HepG2 (cell line): Measurements from ENCODE around the gene YPEL5.
"Not testable (repeated sequence)": the region's sequence is repeated elsewhere in the genome, so short reads cannot be mapped to it uniquely, and the experiment has no call there.

Experiments used
- HMG20B ChIP-seq: conservative IDR thresholded peaks from 2 replicates; pipeline ENCODE4 v1.6.1; 2016; ENCODE audit warnings: missing genetic modification reagents, missing compliant biosample characterization
- NFKB2 ChIP-seq: sonication (generic); formaldehyde crosslinking; IDR thresholded peaks from 2 replicates; pipeline ENCODE4 v1.4.0; 2020; ENCODE audit warnings: missing genetic modification reagents, borderline replicate concordance
- POLR2A ChIP-seq, 2 experiments: IDR thresholded peaks; 2 replicates each; pipeline ENCODE4 v1.6.1; 2011; ENCODE audit warnings: low read depth in 2 of 2, low read length in 2 of 2, mild to moderate bottlenecking in 1 of 2, moderate library complexity in 1 of 2; ENCODE audit not compliant: insufficient read depth in 1 of 2
- TCF7 ChIP-seq: sonication (generic); IDR thresholded peaks from 2 replicates; pipeline ENCODE4 v1.6.1; 2016; ENCODE audit warnings: antibody characterized with exemption, low read depth
- TCF7L2 ChIP-seq: IDR thresholded peaks from 2 replicates; pipeline ENCODE4 v1.6.1; 2011; ENCODE audit warnings: mild to moderate bottlenecking, low read depth, low read length, moderate library complexity
- YY1 ChIP-seq: IDR thresholded peaks from 2 replicates; pipeline ENCODE4 v1.6.1; 2011; ENCODE audit warnings: low read length, low read depth, moderate library complexity, mild to moderate bottlenecking; ENCODE audit not compliant: insufficient read depth, insufficient replicate concordance
- ZNF138 ChIP-seq: sonication (generic); formaldehyde crosslinking; IDR thresholded peaks from 2 replicates; pipeline ENCODE4 v1.5.0; 2020; ENCODE audit warnings: mild to moderate bottlenecking, low read depth, missing genetic modification reagents
- ZNF20 ChIP-seq: sonication (generic); formaldehyde crosslinking; IDR thresholded peaks from 2 replicates; pipeline ENCODE4 v1.4.0; 2020; ENCODE audit warnings: mild to moderate bottlenecking, moderate library complexity, missing genetic modification reagents
- ZNF317 ChIP-seq: sonication (generic); formaldehyde crosslinking; IDR thresholded peaks from 2 replicates; pipeline ENCODE4 v1.5.0; 2020; ENCODE audit warnings: mild to moderate bottlenecking, missing genetic modification reagents
- TF ChIP-seq, protein P1 (sequence below): sonication (generic); formaldehyde crosslinking; IDR thresholded peaks from 2 replicates; pipeline ENCODE4 v1.5.0; 2020; ENCODE audit warnings: mild to moderate bottlenecking, missing genetic modification reagents, moderate library complexity
- TF ChIP-seq, protein P2 (sequence below): sonication (generic); formaldehyde crosslinking; IDR thresholded peaks from 2 replicates; pipeline ENCODE4 v1.4.0; 2020; ENCODE audit warnings: missing genetic modification reagents

DNA sequence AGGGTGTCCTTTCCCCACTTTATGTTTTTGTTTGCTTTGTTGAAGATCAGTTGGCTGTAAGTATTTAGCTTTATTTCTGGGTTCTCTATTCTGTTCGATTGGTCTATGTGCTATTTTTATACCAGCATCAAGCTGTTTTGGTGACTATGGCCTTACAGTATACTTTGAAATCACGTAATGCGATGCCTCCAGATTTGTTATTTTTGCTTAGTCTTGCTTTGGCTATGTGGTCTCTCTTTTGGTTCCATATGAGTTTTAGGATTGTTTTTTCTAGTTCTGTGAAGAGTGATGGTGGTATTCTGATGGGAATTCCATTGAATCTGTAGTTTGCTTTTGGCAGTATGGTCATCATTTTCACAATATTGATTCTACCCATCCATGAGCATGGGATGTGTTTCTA is 46.1 kb upstream of the YPEL5 start:
- not testable (repeated sequence) for TF ChIP-seq TCF7; ZNF20 (CRISPR knock-in tag); HMG20B (CRISPR knock-in tag); YY1; NFKB2 (CRISPR knock-in tag); ZNF317 (CRISPR knock-in tag); TCF7L2; ZNF138; POLR2A (IDR thresholded peaks at IDR 0.05; ENCODE audit: insufficient read depth in 1 of 2, low read depth in 2 of 2, low read length in 2 of 2)
- TF ChIP-seq, protein P1, sequence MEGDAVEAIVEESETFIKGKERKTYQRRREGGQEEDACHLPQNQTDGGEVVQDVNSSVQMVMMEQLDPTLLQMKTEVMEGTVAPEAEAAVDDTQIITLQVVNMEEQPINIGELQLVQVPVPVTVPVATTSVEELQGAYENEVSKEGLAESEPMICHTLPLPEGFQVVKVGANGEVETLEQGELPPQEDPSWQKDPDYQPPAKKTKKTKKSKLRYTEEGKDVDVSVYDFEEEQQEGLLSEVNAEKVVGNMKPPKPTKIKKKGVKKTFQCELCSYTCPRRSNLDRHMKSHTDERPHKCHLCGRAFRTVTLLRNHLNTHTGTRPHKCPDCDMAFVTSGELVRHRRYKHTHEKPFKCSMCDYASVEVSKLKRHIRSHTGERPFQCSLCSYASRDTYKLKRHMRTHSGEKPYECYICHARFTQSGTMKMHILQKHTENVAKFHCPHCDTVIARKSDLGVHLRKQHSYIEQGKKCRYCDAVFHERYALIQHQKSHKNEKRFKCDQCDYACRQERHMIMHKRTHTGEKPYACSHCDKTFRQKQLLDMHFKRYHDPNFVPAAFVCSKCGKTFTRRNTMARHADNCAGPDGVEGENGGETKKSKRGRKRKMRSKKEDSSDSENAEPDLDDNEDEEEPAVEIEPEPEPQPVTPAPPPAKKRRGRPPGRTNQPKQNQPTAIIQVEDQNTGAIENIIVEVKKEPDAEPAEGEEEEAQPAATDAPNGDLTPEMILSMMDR (CRISPR knock-in tag) = not testable (repeated sequence)
- TF ChIP-seq, protein P2, sequence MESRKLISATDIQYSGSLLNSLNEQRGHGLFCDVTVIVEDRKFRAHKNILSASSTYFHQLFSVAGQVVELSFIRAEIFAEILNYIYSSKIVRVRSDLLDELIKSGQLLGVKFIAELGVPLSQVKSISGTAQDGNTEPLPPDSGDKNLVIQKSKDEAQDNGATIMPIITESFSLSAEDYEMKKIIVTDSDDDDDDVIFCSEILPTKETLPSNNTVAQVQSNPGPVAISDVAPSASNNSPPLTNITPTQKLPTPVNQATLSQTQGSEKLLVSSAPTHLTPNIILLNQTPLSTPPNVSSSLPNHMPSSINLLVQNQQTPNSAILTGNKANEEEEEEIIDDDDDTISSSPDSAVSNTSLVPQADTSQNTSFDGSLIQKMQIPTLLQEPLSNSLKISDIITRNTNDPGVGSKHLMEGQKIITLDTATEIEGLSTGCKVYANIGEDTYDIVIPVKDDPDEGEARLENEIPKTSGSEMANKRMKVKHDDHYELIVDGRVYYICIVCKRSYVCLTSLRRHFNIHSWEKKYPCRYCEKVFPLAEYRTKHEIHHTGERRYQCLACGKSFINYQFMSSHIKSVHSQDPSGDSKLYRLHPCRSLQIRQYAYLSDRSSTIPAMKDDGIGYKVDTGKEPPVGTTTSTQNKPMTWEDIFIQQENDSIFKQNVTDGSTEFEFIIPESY (CRISPR knock-in tag) = not testable (repeated sequence)
